GM12864 (cell line): Measurements from ENCODE around the gene AIG1.
A peak's percentile ranks its signal among the peaks of the same experiment; 100 is the strongest.

Experiments
- DNase-seq: peaks from one replicate; pipeline ENCODE4 v3.0.0-alpha.2; 2011; ENCODE audit warnings: low read depth
- H3K4me3 ChIP-seq: 2 replicates; pipeline ENCODE4 v1.5.1; 2011; ENCODE audit warnings: mild to moderate bottlenecking, low read depth, low read length, control low read depth
- TF ChIP-seq, protein P1 (sequence below): IDR thresholded peaks from 2 replicates; pipeline ENCODE4 v1.5.1; 2011; ENCODE audit warnings: low read depth, mild to moderate bottlenecking, moderate library complexity, low read length, control low read depth, inconsistent platforms; ENCODE audit errors: missing control alignments

AIG1 gene

DNA sequence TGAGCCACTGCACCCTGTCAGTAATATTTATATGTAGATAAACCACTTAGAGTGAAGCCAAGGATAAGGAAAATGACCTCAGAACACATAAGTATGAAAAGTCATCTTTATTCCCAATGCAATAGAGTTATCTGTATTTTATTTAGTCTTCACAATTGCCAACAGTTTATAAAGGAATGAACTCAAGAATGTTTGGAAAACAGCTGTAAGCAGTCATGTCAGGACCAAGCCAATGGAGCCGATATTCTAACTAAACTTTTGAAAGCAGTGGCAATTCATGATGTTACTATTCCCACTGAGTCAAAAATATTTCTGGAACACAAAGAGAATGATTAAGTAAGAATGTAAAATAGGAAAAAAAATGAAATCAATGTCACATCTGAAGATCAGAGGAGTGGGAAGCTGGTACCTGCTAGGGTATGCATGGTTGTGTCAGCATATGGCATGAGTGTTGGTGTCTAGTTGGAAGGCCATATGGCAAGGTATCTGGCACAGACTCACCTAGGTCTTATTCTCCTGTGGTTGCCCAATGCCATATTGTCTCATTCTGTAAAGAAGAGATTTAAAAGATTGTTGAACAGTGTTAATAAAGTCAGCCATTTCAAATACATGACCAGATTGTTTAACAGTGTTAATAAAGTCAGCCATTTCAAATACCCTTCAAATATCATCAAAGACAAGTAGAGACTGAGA, 271.6 kb downstream of the AIG1 start:
- no peak overlapping the region for H3K4me3 ChIP-seq
- TF ChIP-seq, protein P1, sequence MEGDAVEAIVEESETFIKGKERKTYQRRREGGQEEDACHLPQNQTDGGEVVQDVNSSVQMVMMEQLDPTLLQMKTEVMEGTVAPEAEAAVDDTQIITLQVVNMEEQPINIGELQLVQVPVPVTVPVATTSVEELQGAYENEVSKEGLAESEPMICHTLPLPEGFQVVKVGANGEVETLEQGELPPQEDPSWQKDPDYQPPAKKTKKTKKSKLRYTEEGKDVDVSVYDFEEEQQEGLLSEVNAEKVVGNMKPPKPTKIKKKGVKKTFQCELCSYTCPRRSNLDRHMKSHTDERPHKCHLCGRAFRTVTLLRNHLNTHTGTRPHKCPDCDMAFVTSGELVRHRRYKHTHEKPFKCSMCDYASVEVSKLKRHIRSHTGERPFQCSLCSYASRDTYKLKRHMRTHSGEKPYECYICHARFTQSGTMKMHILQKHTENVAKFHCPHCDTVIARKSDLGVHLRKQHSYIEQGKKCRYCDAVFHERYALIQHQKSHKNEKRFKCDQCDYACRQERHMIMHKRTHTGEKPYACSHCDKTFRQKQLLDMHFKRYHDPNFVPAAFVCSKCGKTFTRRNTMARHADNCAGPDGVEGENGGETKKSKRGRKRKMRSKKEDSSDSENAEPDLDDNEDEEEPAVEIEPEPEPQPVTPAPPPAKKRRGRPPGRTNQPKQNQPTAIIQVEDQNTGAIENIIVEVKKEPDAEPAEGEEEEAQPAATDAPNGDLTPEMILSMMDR = no peak
- DNase-seq = no peak

DNA sequence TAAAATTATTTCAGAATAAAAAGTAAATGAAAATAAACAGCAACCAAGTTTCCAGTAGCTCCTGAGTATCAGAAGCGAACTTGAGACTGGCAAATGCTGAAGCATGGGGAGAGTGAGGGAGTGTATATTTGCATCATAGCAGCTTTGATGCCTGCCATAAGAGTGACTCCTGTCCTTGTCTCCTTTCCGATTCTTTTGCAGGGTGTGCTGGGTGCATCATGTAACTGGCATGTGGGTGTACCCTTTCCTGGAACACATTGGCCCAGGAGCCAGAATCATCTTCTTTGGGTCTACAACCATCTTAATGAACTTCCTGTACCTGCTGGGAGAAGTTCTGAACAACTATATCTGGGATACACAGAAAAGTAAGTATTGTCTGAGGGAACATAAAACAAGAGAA, 272.4 kb downstream of the AIG1 start:
- DNase-seq = no peak
- TF ChIP-seq, protein P1 = no peak
- H3K4me3 ChIP-seq = no peak overlapping the region

DNA sequence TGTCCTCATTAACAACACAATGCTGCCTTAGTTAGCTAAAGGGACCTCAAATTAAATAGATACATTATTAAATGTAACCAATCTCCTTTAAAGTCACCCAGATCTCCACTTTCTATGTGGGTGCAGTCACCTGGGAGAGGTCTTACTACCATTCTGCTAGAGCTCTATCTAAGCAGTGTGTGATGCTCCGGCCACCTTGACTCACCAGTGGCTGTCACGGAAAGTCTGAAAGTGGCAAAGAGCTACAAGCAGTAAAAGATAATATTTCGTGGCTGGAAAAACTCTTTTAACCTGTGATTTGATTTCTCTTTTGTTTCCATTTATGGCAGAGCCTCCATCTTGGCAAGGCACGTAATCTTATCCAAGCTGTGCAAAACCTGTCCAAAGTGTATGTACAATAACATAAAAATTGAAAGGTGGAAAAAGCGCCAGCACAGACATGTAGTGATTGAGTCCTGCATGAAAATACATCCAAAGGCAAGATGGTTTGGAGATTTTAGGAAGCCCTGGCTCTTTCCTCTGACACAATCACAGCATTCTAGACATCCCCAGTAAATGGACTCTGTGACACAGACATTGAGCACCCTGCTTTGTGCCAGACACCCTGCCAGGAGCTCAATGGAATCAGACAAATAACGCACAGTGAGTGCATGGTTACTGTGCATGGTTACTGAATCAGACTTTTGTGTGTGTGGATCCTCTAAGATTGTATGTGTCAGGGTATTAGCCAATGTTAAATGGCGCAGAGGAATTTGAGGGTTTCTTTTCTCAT, 273.2 kb downstream of the AIG1 start:
- H3K4me3 ChIP-seq = no peak overlapping the region
- TF ChIP-seq, protein P1 = no peak
- no peak for DNase-seq

DNA sequence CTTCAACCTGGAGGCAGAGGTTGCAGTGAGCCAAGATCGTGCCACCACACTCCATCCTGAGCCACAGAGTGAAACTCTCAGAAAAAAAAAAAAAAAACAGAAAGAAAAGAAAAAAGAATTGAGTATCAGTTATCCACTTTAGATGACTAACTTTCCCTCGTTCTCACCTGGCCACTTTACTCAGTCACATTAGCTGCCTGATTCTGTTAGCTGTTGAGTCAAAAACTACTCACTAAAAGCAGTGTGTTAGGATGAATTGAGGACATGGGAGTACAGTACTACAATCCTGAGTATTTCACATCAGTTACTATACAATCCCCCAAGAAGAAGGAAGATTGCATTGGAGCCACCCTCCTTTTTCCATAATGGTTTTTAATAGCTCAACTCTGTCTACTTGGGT, 275.2 kb downstream of the AIG1 start:
- no peak for DNase-seq
- H3K4me3 ChIP-seq = no peak overlapping the region
- TF ChIP-seq, protein P1 = no peak

DNA sequence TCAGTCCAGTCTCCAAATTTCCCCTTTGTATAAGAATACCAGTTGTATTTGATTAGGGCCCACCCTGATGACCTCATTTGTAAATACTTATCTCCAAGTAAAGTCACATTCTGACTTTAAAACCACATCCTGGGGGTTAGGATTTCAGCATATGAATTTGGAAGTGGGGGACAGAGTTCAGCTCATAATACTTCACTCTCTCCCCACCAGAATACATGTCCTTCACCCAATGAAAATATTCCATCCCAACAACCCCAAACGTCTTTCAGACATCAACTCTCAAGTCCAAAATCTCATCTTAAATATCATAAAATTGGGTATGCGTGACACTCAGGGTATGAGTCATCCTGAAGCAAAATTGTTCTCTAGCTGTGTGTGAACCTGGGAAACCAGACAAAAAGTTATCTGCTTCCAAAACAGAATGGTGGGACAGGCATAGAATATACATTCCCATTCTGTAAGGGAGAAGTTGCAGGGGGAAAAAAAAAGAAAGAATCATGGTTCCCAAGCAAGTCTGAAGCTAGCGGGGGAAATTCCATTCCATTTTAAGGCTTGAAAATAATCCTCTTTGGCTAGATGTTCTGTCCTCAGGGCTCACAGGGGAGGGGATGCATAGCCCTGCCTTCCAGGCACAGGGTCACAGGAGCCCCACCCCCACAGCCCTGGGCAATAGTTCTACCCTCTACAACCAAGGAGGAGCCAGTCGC, 275.9 kb downstream of the AIG1 start:
- TF ChIP-seq, protein P1 = no peak
- DNase-seq = no peak
- no peak overlapping the region for H3K4me3 ChIP-seq

DNA sequence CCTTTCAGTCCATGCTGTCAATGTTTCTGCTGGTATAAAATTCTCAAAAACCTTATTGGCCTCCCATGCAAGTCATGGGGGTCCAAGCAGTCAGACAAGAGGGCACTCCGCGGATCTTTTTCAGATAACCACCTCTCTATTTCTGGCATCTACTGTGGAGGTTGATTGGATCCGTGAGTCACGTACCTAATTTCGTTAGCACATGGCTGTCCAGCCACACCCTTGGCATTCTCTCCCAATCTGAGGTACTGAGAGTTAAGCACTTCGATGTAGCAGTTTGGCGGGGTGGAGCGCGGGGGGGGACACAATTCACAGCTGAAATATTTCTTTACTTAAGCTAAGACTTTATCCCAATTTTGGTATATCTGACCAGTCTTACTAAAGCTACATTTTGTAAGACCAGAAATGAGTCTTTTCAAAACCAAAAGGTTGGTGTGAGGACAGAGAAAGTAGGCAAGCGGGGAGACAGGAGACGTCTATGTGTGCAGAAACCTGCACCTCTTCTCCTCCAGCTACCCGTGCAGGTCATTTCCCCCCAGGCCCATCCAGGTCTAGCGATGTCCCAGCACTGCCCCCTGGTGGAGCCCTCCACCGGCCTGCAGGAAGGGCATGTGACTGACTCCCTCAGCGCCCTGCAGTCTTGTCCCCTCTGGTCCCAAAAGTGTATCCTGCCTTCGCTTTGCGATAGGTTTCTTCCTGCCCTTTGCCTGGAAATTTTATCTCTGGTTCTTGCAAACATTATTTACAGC, 276.7 kb downstream of the AIG1 start:
- no peak overlapping the region for H3K4me3 ChIP-seq
- DNase-seq = peak; percentile 16

More for the DNA sequence above, 276.7 kb downstream of the AIG1 start:
- TF ChIP-seq, protein P1 = peak; percentile 80
